HepG2 (cell line): ENCODE results near the gene ITIH2. TPM values are rescaled to one million over a fixed set of nuclear protein-coding genes. Genes with fewer than 3 reads are reported as not detected.

Source experiments
- CBX5 ChIP-seq: sonication (generic); formaldehyde crosslinking; IDR thresholded peaks from 2 replicates; pipeline ENCODE4 v1.4.0; 2020; ENCODE audit warnings: missing genetic modification reagents, borderline replicate concordance
- HDAC1 ChIP-seq: sonication (generic); formaldehyde crosslinking; IDR thresholded peaks from 2 replicates; pipeline ENCODE4 v1.5.1; 2020; ENCODE audit warnings: mild to moderate bottlenecking, missing genetic modification reagents
- KDM5B ChIP-seq: sonication (generic); formaldehyde crosslinking; IDR thresholded peaks from 2 replicates; pipeline ENCODE4 v1.4.0; 2020; ENCODE audit warnings: missing genetic modification reagents, mild to moderate bottlenecking, borderline replicate concordance
- KLF16 ChIP-seq, 2 experiments: sonication (generic) in 1 of 2; formaldehyde crosslinking in 1 of 2; IDR thresholded peaks; 2 replicates each; pipeline versions ENCODE4 v1.6.1 to v1.8.0; 2016 to 2023; ENCODE audit warnings: missing genetic modification reagents in 2 of 2, missing compliant biosample characterization in 1 of 2
- NCOR1 ChIP-seq: fragments of 200-600 bp; sonication (generic); IDR thresholded peaks from 2 replicates; pipeline ENCODE4 v1.7.0; 2017; ENCODE audit warnings: antibody characterized with exemption, low read length, borderline replicate concordance
- NFKBIZ ChIP-seq: IDR thresholded peaks from 2 replicates; pipeline ENCODE4 v1.6.1; 2018; ENCODE audit warnings: missing genetic modification reagents, missing compliant biosample characterization
- NFYB ChIP-seq: sonication (generic); formaldehyde crosslinking; IDR thresholded peaks from 2 replicates; pipeline ENCODE4 v1.4.0; 2020; ENCODE audit warnings: missing genetic modification reagents
- POGZ ChIP-seq: sonication (generic); formaldehyde crosslinking; IDR thresholded peaks from 2 replicates; pipeline ENCODE4 v1.4.0; 2020; ENCODE audit warnings: mild to moderate bottlenecking, missing genetic modification reagents
- RAD51 ChIP-seq: fragments of 450-650 bp; IDR thresholded peaks from 2 replicates; pipeline ENCODE4 v1.6.1; 2016; ENCODE audit warnings: borderline replicate concordance
- TEAD2 ChIP-seq: sonication (generic); formaldehyde crosslinking; IDR thresholded peaks from 2 replicates; pipeline ENCODE4 v1.9.0; 2021; ENCODE audit warnings: missing genetic modification reagents
- THYN1 ChIP-seq: sonication (generic); formaldehyde crosslinking; IDR thresholded peaks from 2 replicates; pipeline ENCODE4 v1.8.1; 2023; ENCODE audit warnings: low read depth, mild to moderate bottlenecking, moderate library complexity, missing genetic modification reagents, borderline replicate concordance
- ZFP41 ChIP-seq: sonication (generic); formaldehyde crosslinking; IDR thresholded peaks from 2 replicates; pipeline ENCODE4 v1.4.0; 2020; ENCODE audit warnings: mild to moderate bottlenecking, missing genetic modification reagents, borderline replicate concordance
- ZNF10 ChIP-seq: sonication (generic); formaldehyde crosslinking; IDR thresholded peaks from 2 replicates; pipeline ENCODE4 v1.4.0; 2020; ENCODE audit warnings: mild to moderate bottlenecking, low read depth, missing genetic modification reagents, borderline replicate concordance
- ZNF205 ChIP-seq: IDR thresholded peaks from 2 replicates; pipeline ENCODE4 v1.6.1; 2018; ENCODE audit warnings: missing biosample characterization, missing genetic modification reagents
- ZNF337 ChIP-seq: sonication (generic); formaldehyde crosslinking; IDR thresholded peaks from 2 replicates; pipeline ENCODE4 v1.5.1; 2020; ENCODE audit warnings: missing genetic modification reagents, low read depth, mild to moderate bottlenecking, borderline replicate concordance
- ZNF605 ChIP-seq: sonication (generic); formaldehyde crosslinking; IDR thresholded peaks from 2 replicates; pipeline ENCODE4 v1.8.0; 2022; ENCODE audit warnings: mild to moderate bottlenecking, missing genetic modification reagents
- ZNF674 ChIP-seq: sonication (generic); formaldehyde crosslinking; IDR thresholded peaks from 2 replicates; pipeline ENCODE4 v1.5.0; 2020; ENCODE audit warnings: low read depth, mild to moderate bottlenecking, missing genetic modification reagents
- polyA plus RNA-seq, 8 experiments: library from polyadenylated mRNA; depleted of rRNA in 3 of 8; stranded (reverse) in 7 of 8; unstranded in 1 of 8; fragments of >200 nt; fragmentation: Illumina TruSeq in 4 of 8; extraction: Trizol in 4 of 8; gene quantifications; 2 replicates each; pipeline versions ENCODE4 v1.2.1 to v1.2.3, GENCODE V29; 2011 to 2016; ENCODE audit warnings: low read depth in 4 of 8, missing spikeins in 1 of 8, mixed read lengths in 1 of 8; ENCODE audit not compliant: insufficient read depth in 1 of 8
- total RNA-seq, 5 experiments: library from RNA; depleted of rRNA; stranded (reverse); fragments of >200 nt; fragmentation: Illumina TruSeq; extraction: Trizol; gene quantifications; 2 replicates each; pipeline ENCODE4 v1.2.3, GENCODE V29; 2016; ENCODE audit warnings: low read depth in 1 of 5
- TF ChIP-seq, protein P1 (sequence below): sonication (generic); formaldehyde crosslinking; IDR thresholded peaks from 2 replicates; pipeline ENCODE4 v1.4.0; 2020; ENCODE audit warnings: missing genetic modification reagents
- TF ChIP-seq, protein P2 (sequence below): sonication (generic); formaldehyde crosslinking; IDR thresholded peaks from 2 replicates; pipeline ENCODE4 v1.4.0; 2020; ENCODE audit warnings: missing genetic modification reagents
- TF ChIP-seq, protein P3 (sequence below): sonication (generic); formaldehyde crosslinking; IDR thresholded peaks from 2 replicates; pipeline ENCODE4 v1.4.0; 2020; ENCODE audit warnings: missing genetic modification reagents, borderline replicate concordance

The ITIH2 gene
- total and polyA plus RNA-seq, 2 of the 13 experiments (the other 11 are each of a cell fraction or from before 2014, with no cell fraction given): 1,197 to 1,427 TPM

DNA sequence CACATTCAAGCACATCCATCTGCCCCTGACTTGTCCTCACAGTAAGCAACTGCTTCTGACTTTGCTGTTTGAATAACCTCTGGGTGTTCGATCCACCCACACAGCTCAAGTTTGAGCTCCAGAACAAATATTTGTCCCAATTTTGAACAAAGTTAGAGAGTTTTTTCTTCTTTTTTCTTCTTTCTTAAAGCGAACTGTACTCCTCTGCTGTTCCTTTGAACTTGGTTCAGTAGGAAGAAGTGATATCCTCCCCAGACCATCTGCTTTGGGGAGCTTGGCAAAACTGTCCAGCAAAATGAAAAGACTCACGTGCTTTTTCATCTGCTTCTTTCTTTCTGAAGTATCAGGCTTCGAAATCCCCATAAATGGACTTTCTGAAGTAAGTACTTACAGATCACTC, at the start of gene ITIH2 (continued):
- peak; percentile 43; the same call in 1 of the 2 replicates for TF ChIP-seq HDAC1 (CRISPR knock-in tag)
- no peak for TF ChIP-seq ZNF337 (CRISPR knock-in tag)
- no peak for TF ChIP-seq ZFP41
- TF ChIP-seq TEAD2 (CRISPR knock-in tag): no peak
- no peak for TF ChIP-seq THYN1
- no peak for TF ChIP-seq POGZ (CRISPR knock-in tag)
- no peak for TF ChIP-seq KDM5B (CRISPR knock-in tag)
- TF ChIP-seq KLF16 (CRISPR knock-in tag; IDR thresholded peaks at IDR 0.05): no peak
- TF ChIP-seq, protein P1, sequence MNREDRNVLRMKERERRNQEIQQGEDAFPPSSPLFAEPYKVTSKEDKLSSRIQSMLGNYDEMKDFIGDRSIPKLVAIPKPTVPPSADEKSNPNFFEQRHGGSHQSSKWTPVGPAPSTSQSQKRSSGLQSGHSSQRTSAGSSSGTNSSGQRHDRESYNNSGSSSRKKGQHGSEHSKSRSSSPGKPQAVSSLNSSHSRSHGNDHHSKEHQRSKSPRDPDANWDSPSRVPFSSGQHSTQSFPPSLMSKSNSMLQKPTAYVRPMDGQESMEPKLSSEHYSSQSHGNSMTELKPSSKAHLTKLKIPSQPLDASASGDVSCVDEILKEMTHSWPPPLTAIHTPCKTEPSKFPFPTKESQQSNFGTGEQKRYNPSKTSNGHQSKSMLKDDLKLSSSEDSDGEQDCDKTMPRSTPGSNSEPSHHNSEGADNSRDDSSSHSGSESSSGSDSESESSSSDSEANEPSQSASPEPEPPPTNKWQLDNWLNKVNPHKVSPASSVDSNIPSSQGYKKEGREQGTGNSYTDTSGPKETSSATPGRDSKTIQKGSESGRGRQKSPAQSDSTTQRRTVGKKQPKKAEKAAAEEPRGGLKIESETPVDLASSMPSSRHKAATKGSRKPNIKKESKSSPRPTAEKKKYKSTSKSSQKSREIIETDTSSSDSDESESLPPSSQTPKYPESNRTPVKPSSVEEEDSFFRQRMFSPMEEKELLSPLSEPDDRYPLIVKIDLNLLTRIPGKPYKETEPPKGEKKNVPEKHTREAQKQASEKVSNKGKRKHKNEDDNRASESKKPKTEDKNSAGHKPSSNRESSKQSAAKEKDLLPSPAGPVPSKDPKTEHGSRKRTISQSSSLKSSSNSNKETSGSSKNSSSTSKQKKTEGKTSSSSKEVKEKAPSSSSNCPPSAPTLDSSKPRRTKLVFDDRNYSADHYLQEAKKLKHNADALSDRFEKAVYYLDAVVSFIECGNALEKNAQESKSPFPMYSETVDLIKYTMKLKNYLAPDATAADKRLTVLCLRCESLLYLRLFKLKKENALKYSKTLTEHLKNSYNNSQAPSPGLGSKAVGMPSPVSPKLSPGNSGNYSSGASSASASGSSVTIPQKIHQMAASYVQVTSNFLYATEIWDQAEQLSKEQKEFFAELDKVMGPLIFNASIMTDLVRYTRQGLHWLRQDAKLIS (CRISPR knock-in tag): no peak; the same call in none of the 2 replicates
- no peak for TF ChIP-seq NFKBIZ (CRISPR knock-in tag)
- no peak for TF ChIP-seq RAD51
- TF ChIP-seq, protein P2, sequence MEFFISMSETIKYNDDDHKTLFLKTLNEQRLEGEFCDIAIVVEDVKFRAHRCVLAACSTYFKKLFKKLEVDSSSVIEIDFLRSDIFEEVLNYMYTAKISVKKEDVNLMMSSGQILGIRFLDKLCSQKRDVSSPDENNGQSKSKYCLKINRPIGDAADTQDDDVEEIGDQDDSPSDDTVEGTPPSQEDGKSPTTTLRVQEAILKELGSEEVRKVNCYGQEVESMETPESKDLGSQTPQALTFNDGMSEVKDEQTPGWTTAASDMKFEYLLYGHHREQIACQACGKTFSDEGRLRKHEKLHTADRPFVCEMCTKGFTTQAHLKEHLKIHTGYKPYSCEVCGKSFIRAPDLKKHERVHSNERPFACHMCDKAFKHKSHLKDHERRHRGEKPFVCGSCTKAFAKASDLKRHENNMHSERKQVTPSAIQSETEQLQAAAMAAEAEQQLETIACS (CRISPR knock-in tag): no peak
- TF ChIP-seq ZNF605 (CRISPR knock-in tag): no peak
- TF ChIP-seq, protein P3, sequence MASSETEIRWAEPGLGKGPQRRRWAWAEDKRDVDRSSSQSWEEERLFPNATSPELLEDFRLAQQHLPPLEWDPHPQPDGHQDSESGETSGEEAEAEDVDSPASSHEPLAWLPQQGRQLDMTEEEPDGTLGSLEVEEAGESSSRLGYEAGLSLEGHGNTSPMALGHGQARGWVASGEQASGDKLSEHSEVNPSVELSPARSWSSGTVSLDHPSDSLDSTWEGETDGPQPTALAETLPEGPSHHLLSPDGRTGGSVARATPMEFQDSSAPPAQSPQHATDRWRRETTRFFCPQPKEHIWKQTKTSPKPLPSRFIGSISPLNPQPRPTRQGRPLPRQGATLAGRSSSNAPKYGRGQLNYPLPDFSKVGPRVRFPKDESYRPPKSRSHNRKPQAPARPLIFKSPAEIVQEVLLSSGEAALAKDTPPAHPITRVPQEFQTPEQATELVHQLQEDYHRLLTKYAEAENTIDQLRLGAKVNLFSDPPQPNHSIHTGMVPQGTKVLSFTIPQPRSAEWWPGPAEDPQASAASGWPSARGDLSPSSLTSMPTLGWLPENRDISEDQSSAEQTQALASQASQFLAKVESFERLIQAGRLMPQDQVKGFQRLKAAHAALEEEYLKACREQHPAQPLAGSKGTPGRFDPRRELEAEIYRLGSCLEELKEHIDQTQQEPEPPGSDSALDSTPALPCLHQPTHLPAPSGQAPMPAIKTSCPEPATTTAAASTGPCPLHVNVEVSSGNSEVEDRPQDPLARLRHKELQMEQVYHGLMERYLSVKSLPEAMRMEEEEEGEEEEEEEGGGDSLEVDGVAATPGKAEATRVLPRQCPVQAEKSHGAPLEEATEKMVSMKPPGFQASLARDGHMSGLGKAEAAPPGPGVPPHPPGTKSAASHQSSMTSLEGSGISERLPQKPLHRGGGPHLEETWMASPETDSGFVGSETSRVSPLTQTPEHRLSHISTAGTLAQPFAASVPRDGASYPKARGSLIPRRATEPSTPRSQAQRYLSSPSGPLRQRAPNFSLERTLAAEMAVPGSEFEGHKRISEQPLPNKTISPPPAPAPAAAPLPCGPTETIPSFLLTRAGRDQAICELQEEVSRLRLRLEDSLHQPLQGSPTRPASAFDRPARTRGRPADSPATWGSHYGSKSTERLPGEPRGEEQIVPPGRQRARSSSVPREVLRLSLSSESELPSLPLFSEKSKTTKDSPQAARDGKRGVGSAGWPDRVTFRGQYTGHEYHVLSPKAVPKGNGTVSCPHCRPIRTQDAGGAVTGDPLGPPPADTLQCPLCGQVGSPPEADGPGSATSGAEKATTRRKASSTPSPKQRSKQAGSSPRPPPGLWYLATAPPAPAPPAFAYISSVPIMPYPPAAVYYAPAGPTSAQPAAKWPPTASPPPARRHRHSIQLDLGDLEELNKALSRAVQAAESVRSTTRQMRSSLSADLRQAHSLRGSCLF (CRISPR knock-in tag): no peak
- no peak for TF ChIP-seq ZNF205 (CRISPR knock-in tag)
- no peak for TF ChIP-seq CBX5 (CRISPR knock-in tag)
- TF ChIP-seq ZNF674 (CRISPR knock-in tag): no peak
- no peak for TF ChIP-seq NFYB (CRISPR knock-in tag)
- no peak for TF ChIP-seq ZNF10 (CRISPR knock-in tag)
- no peak; the same call in 1 of the 2 replicates for TF ChIP-seq NCOR1
